LNCAP (cell line): ENCODE measurements around the gene GPER1.

Experiments
- CTCF ChIP-seq: fragments of 450-650 bp; IDR thresholded peaks from 2 replicates; pipeline ENCODE4 v1.5.1; 2017; ENCODE audit warnings: mild to moderate bottlenecking

The GPER1 gene

GRCh38 chr7:1087952-1088920, at the start of gene GPER1:
TSS of gene GPER1 (plus strand) at chr7:1088113. CDS start at chr7:1091729, 3,616 bp downstream.
- no peak for TF ChIP-seq CTCF

DNA sequence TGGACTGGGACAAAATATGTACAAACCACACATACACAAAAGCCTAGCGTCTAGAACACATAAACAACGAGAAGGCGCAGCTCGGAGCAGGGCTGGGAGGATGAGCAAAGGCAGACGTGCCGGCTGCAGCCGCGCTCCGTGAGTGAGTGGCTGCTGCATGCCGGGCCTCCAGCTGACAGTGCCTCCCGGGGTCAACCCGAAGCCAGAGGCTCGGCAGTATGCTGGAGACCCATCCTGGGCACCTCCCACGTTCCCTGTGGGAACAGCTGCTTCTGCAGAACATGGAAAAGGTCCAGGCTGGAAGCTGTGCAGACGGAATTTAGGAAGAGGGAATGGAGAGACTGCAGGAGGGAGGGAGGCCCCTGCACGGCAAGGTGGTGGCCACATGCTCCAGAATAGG, 47.1 kb upstream of the GPER1 start:
- no peak for TF ChIP-seq CTCF

GRCh38 chr7:1041551-1042491, 46.1 kb upstream of the GPER1 start:
- no peak for TF ChIP-seq CTCF

DNA sequence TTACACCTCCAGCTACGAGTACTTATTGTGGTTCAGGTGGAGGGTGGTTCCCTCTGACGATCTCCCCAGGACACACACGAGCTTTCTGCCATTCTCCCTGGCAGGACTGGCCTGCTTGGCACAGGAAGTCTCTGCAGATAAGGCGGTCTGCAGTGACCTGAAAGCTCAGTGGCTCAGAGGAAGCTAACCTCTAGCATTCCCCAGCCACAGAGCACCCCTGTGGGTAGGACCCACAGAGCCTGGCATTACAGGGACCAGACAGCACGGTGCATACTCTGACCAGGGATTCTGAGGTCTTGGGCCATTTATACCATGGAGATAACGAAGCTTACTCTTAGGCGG, 45.5 kb upstream of the GPER1 start:
- no peak for TF ChIP-seq CTCF

DNA sequence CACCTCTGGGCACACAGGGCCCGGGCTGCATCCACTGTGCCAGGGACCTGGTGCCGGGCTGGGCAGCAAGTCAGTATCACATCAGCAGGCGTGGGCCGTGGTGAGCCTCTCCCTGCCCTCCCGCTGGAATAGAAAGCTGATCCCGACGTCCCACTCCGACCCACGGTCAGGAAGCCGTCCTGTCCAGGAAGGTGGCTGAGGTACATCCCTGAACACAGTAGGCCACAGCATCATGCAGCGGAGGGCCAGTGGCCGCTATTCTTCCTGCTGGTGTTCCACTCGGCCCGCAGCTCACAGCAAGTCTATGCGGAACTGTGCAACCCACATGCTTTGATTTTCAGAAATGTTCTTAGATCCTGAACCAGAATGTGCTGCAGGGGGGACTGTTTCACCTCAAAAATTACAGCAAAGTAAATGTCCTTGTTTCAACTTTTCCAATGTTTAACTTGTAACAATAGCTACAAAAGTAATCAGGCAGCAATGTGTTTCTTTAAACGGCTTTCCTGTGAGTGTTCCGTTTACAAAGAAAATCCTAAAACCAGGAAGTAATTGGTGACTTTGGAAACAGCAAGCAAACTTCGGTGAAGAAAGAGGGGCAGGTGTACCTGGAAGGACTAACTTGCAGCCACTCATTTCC, 44.2 kb upstream of the GPER1 start:
- no peak for TF ChIP-seq CTCF

DNA sequence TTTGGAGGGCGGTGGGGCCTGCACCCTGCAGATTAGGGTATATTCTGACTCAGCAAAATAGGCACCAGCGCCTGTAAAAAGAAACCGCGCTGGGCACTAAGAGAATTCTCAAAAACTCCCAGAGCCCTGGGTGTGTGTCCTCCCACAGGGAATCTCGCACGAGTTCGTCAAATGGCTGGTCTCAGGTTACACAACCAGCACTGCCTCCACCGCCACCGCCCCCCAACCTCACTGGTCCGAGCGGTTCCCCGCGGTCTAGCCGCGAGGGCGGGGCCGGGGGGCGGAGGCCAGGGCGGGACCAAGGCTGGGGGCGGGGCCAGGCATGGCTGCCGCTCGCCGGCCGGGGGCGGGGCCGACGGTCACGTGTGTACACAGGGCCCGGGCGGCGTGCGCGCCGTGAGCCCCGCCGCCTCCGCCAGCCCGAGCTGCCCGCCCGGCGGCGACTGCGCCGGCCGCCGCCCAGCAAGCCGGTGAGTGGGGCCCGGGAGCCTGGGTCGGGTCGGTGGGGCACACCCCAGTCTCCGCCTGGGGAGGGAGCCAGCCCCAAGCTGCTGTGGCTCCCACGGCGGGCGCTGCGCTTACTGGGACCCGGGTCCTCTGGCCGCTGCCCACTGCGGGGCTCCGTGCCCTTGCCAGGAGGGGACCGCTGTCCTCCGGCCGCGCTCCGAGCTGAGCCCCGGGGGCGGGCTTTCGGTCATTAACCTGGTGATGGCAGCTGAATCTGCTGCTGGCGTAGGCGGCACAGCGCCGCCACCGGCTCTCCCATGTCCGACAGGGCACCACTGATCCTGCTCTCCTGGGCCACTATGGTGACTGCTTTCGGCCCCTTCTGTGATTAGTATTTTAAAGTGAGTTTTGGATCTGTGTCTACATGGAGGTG, 43.5 kb upstream of the GPER1 start, which contains the start of gene GPR146:
GPR146 (plus strand) TSS at position 358 of the 880 bp plus-strand sequence. CDS start 12,970 bp downstream, outside the sequence.
- peak; percentile 48 for TF ChIP-seq CTCF
